ENCODE measurements around the gene MYO5B.
"Not testable (repeated sequence)": the region's sequence is repeated elsewhere in the genome, so short reads cannot be mapped to it uniquely, and the experiment has no call there.

Gene MYO5B

GRCh38 chr18:49843778-49844625, 350.9 kb downstream of the MYO5B start:
- H4K20me1 ChIP-seq = no peaks in the 10 kb centered on the region
- no peaks in the 10 kb centered on the region for H3K9me3 ChIP-seq
- no peaks in the 10 kb centered on the region for H3K27me3 ChIP-seq
- H3K4me1 ChIP-seq = peaks cover 18% of the 10 kb centered on the region
- no peaks in the 10 kb centered on the region for H3K36me3 ChIP-seq
- TF ChIP-seq Cebpa-rat (IDR thresholded peaks at IDR 0.05) = no peak
- H3K4me2 ChIP-seq = no peak overlapping the region
- no peak overlapping the region for H3K9ac ChIP-seq
- no peak overlapping the region for H3K27ac ChIP-seq
- no peak overlapping the region for H3K4me3 ChIP-seq

GRCh38 chr18:49843131-49843530, 351.8 kb downstream of the MYO5B start:
- no peak overlapping the region for H3K4me2 ChIP-seq
- no peak overlapping the region for H3K4me3 ChIP-seq
- H3K36me3 ChIP-seq = no peaks in the 10 kb centered on the region
- H3K9ac ChIP-seq = no peak overlapping the region
- peaks cover 18% of the 10 kb centered on the region for H3K4me1 ChIP-seq
- H4K20me1 ChIP-seq = no peaks in the 10 kb centered on the region
- H3K27me3 ChIP-seq = no peaks in the 10 kb centered on the region
- TF ChIP-seq Cebpa-rat (IDR thresholded peaks at IDR 0.05) = no peak
- no peak overlapping the region for H3K27ac ChIP-seq
- H3K9me3 ChIP-seq = no peaks in the 10 kb centered on the region

- no peaks in the 10 kb centered on the region for H3K27me3 ChIP-seq
- H3K9me3 ChIP-seq = no peaks in the 10 kb centered on the region
- no peaks in the 10 kb centered on the region for H4K20me1 ChIP-seq
- H3K4me1 ChIP-seq = peaks cover 18% of the 10 kb centered on the region
- H3K4me2 ChIP-seq = no peak overlapping the region
- H3K27ac ChIP-seq = no peak overlapping the region
- H3K36me3 ChIP-seq = no peaks in the 10 kb centered on the region
- no peak overlapping the region for H3K9ac ChIP-seq
- TF ChIP-seq Cebpa-rat (IDR thresholded peaks at IDR 0.05) = no peak
- no peak overlapping the region for H3K4me3 ChIP-seq
These were observed 352.3 kb downstream of the MYO5B start for GRCh38 chr18:49842656-49843055.

GRCh38 chr18:49841236-49842217, 353.4 kb downstream of the MYO5B start:
- Histone ChIP-seq H3K4me2 (no peak overlapping the region), H4K20me1 (no peaks in the 10 kb centered on the region), H3K27me3 (no peaks in the 10 kb centered on the region), H3K36me3 (no peaks in the 10 kb centered on the region), H3K9me3 (no peaks in the 10 kb centered on the region), H3K27ac (no peak overlapping the region), H3K4me1 (peaks cover 8% of the 10 kb centered on the region), H3K9ac (no peak overlapping the region), H3K4me3 (no peak overlapping the region)
- no peak for TF ChIP-seq Cebpa-rat (IDR thresholded peaks at IDR 0.05)

GRCh38 chr18:49839012-49839411, 355.9 kb downstream of the MYO5B start:
- Histone ChIP-seq H3K36me3 (no peaks in the 10 kb centered on the region), H3K9me3 (no peaks in the 10 kb centered on the region), H3K9ac (no peak overlapping the region), H3K4me1 (no peaks in the 10 kb centered on the region), H3K27ac (no peak overlapping the region), H4K20me1 (no peaks in the 10 kb centered on the region), H3K4me2 (no peak overlapping the region), H3K4me3 (no peak overlapping the region), H3K27me3 (no peaks in the 10 kb centered on the region)
- no peak for TF ChIP-seq Cebpa-rat (IDR thresholded peaks at IDR 0.05)

GRCh38 chr18:49838381-49838780, 356.6 kb downstream of the MYO5B start:
- Histone ChIP-seq H3K4me2 (no peak overlapping the region), H3K9ac (no peak overlapping the region), H3K4me1 (no peaks in the 10 kb centered on the region), H3K9me3 (no peaks in the 10 kb centered on the region), H3K36me3 (no peaks in the 10 kb centered on the region), H3K27ac (no peak overlapping the region), H3K27me3 (no peaks in the 10 kb centered on the region), H3K4me3 (no peak overlapping the region), H4K20me1 (no peaks in the 10 kb centered on the region)
- no peak for TF ChIP-seq Cebpa-rat (IDR thresholded peaks at IDR 0.05)

- Histone ChIP-seq H4K20me1 (no peaks in the 10 kb centered on the region), H3K4me2 (no peak overlapping the region), H3K27ac (no peak overlapping the region), H3K36me3 (no peaks in the 10 kb centered on the region), H3K4me3 (no peak overlapping the region), H3K9me3 (no peaks in the 10 kb centered on the region), H3K9ac (no peak overlapping the region), H3K27me3 (no peaks in the 10 kb centered on the region), H3K4me1 (no peaks in the 10 kb centered on the region)
- no peak for TF ChIP-seq Cebpa-rat (IDR thresholded peaks at IDR 0.05)
These were observed 357.1 kb downstream of the MYO5B start for GRCh38 chr18:49837889-49838288.

GRCh38 chr18:49837316-49837835, 357.6 kb downstream of the MYO5B start:
- not testable (repeated sequence) for H4K20me1 ChIP-seq, H3K4me2 ChIP-seq, H3K27ac ChIP-seq, H3K27me3 ChIP-seq, H3K36me3 ChIP-seq, H3K4me1 ChIP-seq, H3K9ac ChIP-seq, H3K9me3 ChIP-seq, H3K4me3 ChIP-seq

GRCh38 chr18:49835405-49835804, 359.5 kb downstream of the MYO5B start:
- no peaks in the 10 kb centered on the region for H3K4me1 ChIP-seq
- no peaks in the 10 kb centered on the region for H3K36me3 ChIP-seq
- no peak overlapping the region for H3K4me2 ChIP-seq
- no peak for TF ChIP-seq Cebpa-rat (IDR thresholded peaks at IDR 0.05)
- H3K27ac ChIP-seq = no peak overlapping the region
- no peaks in the 10 kb centered on the region for H4K20me1 ChIP-seq
- H3K27me3 ChIP-seq = no peaks in the 10 kb centered on the region
- H3K9ac ChIP-seq = no peak overlapping the region
- no peaks in the 10 kb centered on the region for H3K9me3 ChIP-seq
- no peak overlapping the region for H3K4me3 ChIP-seq

GRCh38 chr18:49834258-49834657, 360.7 kb downstream of the MYO5B start:
- Histone ChIP-seq H3K4me1 (no peaks in the 10 kb centered on the region), H3K9me3 (no peaks in the 10 kb centered on the region), H3K9ac (no peak overlapping the region), H3K27ac (no peak overlapping the region), H3K36me3 (no peaks in the 10 kb centered on the region), H4K20me1 (no peaks in the 10 kb centered on the region), H3K4me2 (no peak overlapping the region), H3K4me3 (no peak overlapping the region), H3K27me3 (no peaks in the 10 kb centered on the region)
- TF ChIP-seq Cebpa-rat (IDR thresholded peaks at IDR 0.05) = no peak

Data from BLaER1 (cell line).